HT1080 (cell line): ENCODE data around the gene MT1M. TPM values are rescaled to one million over a fixed set of nuclear protein-coding genes. Genes with fewer than 3 reads are reported as not detected.
"Not testable (repeated sequence)": the region's sequence is repeated elsewhere in the genome, so short reads cannot be mapped to it uniquely, and the experiment has no call there.

Source experiments
- DNase-seq: peaks from one replicate; pipeline ENCODE4 v3.0.0-alpha.2; 2015; ENCODE audit warnings: low read depth
- polyA plus RNA-seq, 2 experiments: library from polyadenylated mRNA; depleted of rRNA; stranded (reverse); fragments of >200 nt; gene quantifications; 2 replicates each; pipeline ENCODE4 v1.2.3, GENCODE V29; 2015
- total RNA-seq: library from RNA; depleted of rRNA; stranded (reverse); fragments of >200 nt; shearing (Covaris generic); gene quantifications from 2 replicates; pipeline ENCODE4 v1.2.3, GENCODE V29; 2014; rRNA removed

The MT1M gene
- not detected in 2 replicates for total RNA-seq
- not detected in 2 replicates for polyA plus RNA-seq (2015; cell fraction: cytosol; rRNA removed)
- polyA plus RNA-seq (2015; cell fraction: nucleus; rRNA removed) = not detected in 2 replicates

GRCh38 chr16:56632156-56632847 is at the start of gene MT1M:
Gene MT1M, plus strand, starts transcription at chr16:56632659. Its CDS starts 73 bp downstream, at chr16:56632732.
- DNase-seq = no peak

GRCh38 chr16:56582911-56583310 is 49.5 kb upstream of the MT1M start:
- DNase-seq = not testable (repeated sequence)

- DNase-seq = no peak
Measured at GRCh38 chr16:56583351-56584168, 48.9 kb upstream of the MT1M start.

- DNase-seq = no peak
Measured at GRCh38 chr16:56584276-56584675, 48.2 kb upstream of the MT1M start.

- DNase-seq = no peak
Measured at GRCh38 chr16:56588781-56589140, 43.7 kb upstream of the MT1M start.

- no peak for DNase-seq
Measured at GRCh38 chr16:56589141-56590039, 43.1 kb upstream of the MT1M start, which contains the start of gene MT3. Gene MT3, plus strand, starts transcription at chr16:56589528. Its CDS starts 63 bp downstream, at chr16:56589591.

GRCh38 chr16:56591377-56592060 is 40.9 kb upstream of the MT1M start:
- DNase-seq = no peak

GRCh38 chr16:56593573-56594291 is 38.7 kb upstream of the MT1M start:
- DNase-seq = no peak

GRCh38 chr16:56594292-56594619 is 38.2 kb upstream of the MT1M start:
- no peak for DNase-seq

- peak; percentile 60 for DNase-seq
Measured at GRCh38 chr16:56600398-56600999, 32.0 kb upstream of the MT1M start.

GRCh38 chr16:56601325-56601724 is 31.1 kb upstream of the MT1M start:
- no peak for DNase-seq

- DNase-seq = no peak
Measured at GRCh38 chr16:56603589-56603988, 28.9 kb upstream of the MT1M start.

GRCh38 chr16:56604966-56605365 is 27.5 kb upstream of the MT1M start:
- DNase-seq = no peak

- DNase-seq = no peak
Measured at GRCh38 chr16:56605475-56605874, 27.0 kb upstream of the MT1M start.

- peak; percentile 86 for DNase-seq
Measured at GRCh38 chr16:56606071-56606475, 26.4 kb upstream of the MT1M start.

GRCh38 chr16:56606476-56607108 is 25.9 kb upstream of the MT1M start:
- DNase-seq = no peak

- DNase-seq = peak; percentile 99
Measured at GRCh38 chr16:56607109-56607618, 25.3 kb upstream of the MT1M start.

GRCh38 chr16:56607675-56608042 is 24.8 kb upstream of the MT1M start:
- DNase-seq = no peak
